IPS-NIHi7 (cell line): ENCODE measurements around the gene EMSY.

Experiments
- DNase-seq: peaks from one replicate; pipeline ENCODE4 v3.0.0; 2012; ENCODE audit warnings: mixed read lengths; ENCODE audit errors: extremely low spot score

Gene EMSY

GRCh38 chr11:76596652-76597051, 151.8 kb downstream of the EMSY start:
- peak; percentile 11 for DNase-seq

GRCh38 chr11:76597533-76598425, 153.0 kb downstream of the EMSY start:
- peak; percentile 5 for DNase-seq

- DNase-seq = peak; percentile 77
Observed at GRCh38 chr11:76598426-76598839, 153.6 kb downstream of the EMSY start.

GRCh38 chr11:76599041-76600013, 154.5 kb downstream of the EMSY start:
- peak; percentile 60 for DNase-seq

GRCh38 chr11:76600124-76600655, 155.4 kb downstream of the EMSY start:
- DNase-seq = peak; percentile 4

GRCh38 chr11:76601272-76601671, 156.5 kb downstream of the EMSY start:
- no peak for DNase-seq

GRCh38 chr11:76601724-76602123, 156.9 kb downstream of the EMSY start:
- peak; percentile 3 for DNase-seq

- DNase-seq = peak; percentile 6
Observed at GRCh38 chr11:76602431-76602861, 157.6 kb downstream of the EMSY start.
